K562 (cell line): ENCODE data around the gene CCDC50. TPM values are rescaled to one million over a fixed set of nuclear protein-coding genes. Genes with fewer than 3 reads are reported as not detected.

Experiments
- ATAC-seq: fragments of 200-7000 bp; cut with Tn5 transposase; 3 replicates; pipeline ENCODE4 v1.9.1; 2020; ENCODE audit warnings: moderate library complexity
- BruUV-seq: library from RNA; stranded (reverse); fragments of 400-500 nt; replicated peaks from 2 replicates; lab custom pipeline; 2021; lab: Mats Ljungman, UMichigan
- CTCF ChIA-PET: fragments of 300-600 bp; formaldehyde crosslinking; extraction: SDS; loops from one replicate; lab custom pipeline; 2021; ENCODE audit warnings: low intra/inter-chr PET ratio; lab: Yijun Ruan, JAX
- POLR2A ChIA-PET: fragments of 300-600, 350-650 bp; sonication (Branson Sonifier 250); formaldehyde crosslinking; extraction: SDS; loops from one replicate; lab custom pipeline; 2021; ENCODE audit warnings: antibody characterized with exemption, inconsistent platforms; lab: Yijun Ruan, JAX
- DNase-seq, 4 experiments: peaks; one replicate each; pipeline versions ENCODE4 v3.0.0 to v3.0.0-alpha.2; 2011 to 2018; ENCODE audit warnings: low spot score in 3 of 4, mixed read lengths in 3 of 4; ENCODE audit errors: extremely low read depth in 1 of 4
- FAIRE-seq: peaks from 2 replicates; lab custom pipeline; 2011; peaks lifted over from hg19 to GRCh38; lab: Jason Lieb, UNC
- H2AFZ ChIP-seq: 2 replicates; pipeline ENCODE4 v1.6.0; 2011; ENCODE audit warnings: low read depth, low read length, control low read depth, inconsistent platforms
- H3K27ac ChIP-seq: fragments of 200-600 bp; 3 replicates; pipeline ENCODE4 v1.8.0; 2011; ENCODE audit warnings: low read depth, mild to moderate bottlenecking, control low read depth, inconsistent platforms, low read length, moderate library complexity, mixed read lengths; ENCODE audit errors: extremely low read depth
- H3K27me3 ChIP-seq, 2 experiments: fragments of 300-600 bp in 1 of 2; 2 replicates in 1 of 2; 3 replicates in 1 of 2; pipeline versions ENCODE4 v1.6.0 to v1.8.0; 2011; ENCODE audit warnings: inconsistent platforms in 2 of 2, low read length in 2 of 2, mild to moderate bottlenecking in 1 of 2, mixed read lengths in 1 of 2, moderate library complexity in 1 of 2; ENCODE audit not compliant: control insufficient read depth in 2 of 2, insufficient read depth in 2 of 2
- H3K36me3 ChIP-seq: fragments of 300-600 bp; 3 replicates; pipeline ENCODE4 v1.8.0; 2011; ENCODE audit warnings: mild to moderate bottlenecking, low read length, inconsistent platforms; ENCODE audit not compliant: control insufficient read depth, insufficient read depth
- H3K4me1 ChIP-seq, 2 experiments: fragments of 200-600 bp in 1 of 2; replicated peaks in 1 of 2; 2 replicates in 1 of 2; 3 replicates in 1 of 2; pipeline versions ENCODE4 v1.5.1 to v1.8.0; 2011; ENCODE audit warnings: inconsistent platforms in 2 of 2, low read length in 2 of 2, mild to moderate bottlenecking in 1 of 2, mixed read lengths in 1 of 2, moderate library complexity in 1 of 2; ENCODE audit not compliant: control insufficient read depth in 2 of 2, insufficient read depth in 2 of 2
- H3K4me2 ChIP-seq: 2 replicates; pipeline ENCODE4 v1.6.1; 2011; ENCODE audit warnings: low read length, control low read depth, inconsistent platforms, mixed read lengths; ENCODE audit not compliant: insufficient read depth
- H3K4me3 ChIP-seq: fragments of 200-600 bp; sonication (generic), shearing (Covaris generic); 2 replicates; pipeline ENCODE4 v1.5.1; 2016; ENCODE audit warnings: control low read depth, inconsistent platforms
- H3K79me2 ChIP-seq: fragments of 200-600 bp; 3 replicates; pipeline ENCODE4 v1.8.0; 2011; ENCODE audit warnings: low read length, inconsistent platforms; ENCODE audit not compliant: control insufficient read depth, insufficient read depth
- H3K9ac ChIP-seq, 2 experiments: 2 replicates each; pipeline versions ENCODE4 v1.6.0 to v1.6.1; 2011; ENCODE audit warnings: low read depth in 2 of 2, low read length in 2 of 2, control low read depth in 1 of 2, inconsistent platforms in 1 of 2, mild to moderate bottlenecking in 1 of 2, mixed read lengths in 1 of 2; ENCODE audit not compliant: insufficient read depth in 1 of 2
- H3K9me1 ChIP-seq: one replicate; pipeline ENCODE4 v1.6.0; 2011; ENCODE audit warnings: inconsistent platforms, mild to moderate bottlenecking, low read length, moderate library complexity; ENCODE audit not compliant: control insufficient read depth, insufficient read depth
- H3K9me3 ChIP-seq: replicated peaks from 2 replicates; pipeline ENCODE4 v1.5.1; 2011; ENCODE audit warnings: low read depth, low read length, inconsistent platforms; ENCODE audit not compliant: control insufficient read depth, insufficient read depth
- H4K20me1 ChIP-seq: replicated peaks from 2 replicates; pipeline ENCODE4 v1.6.1; 2011; ENCODE audit warnings: low read length, inconsistent platforms, mixed read lengths; ENCODE audit not compliant: control insufficient read depth, insufficient read depth
- EP300 ChIP-seq: IDR thresholded peaks from 2 replicates; pipeline ENCODE4 v1.6.1; 2012; ENCODE audit warnings: low read length, improper control_type of control experiment
- FIP1L1 ChIP-seq: fragments of 200-400 bp; formaldehyde crosslinking; IDR thresholded peaks from 2 replicates; pipeline ENCODE4 v1.6.1; 2018; ENCODE audit warnings: mild to moderate bottlenecking, low read depth, low read length; ENCODE audit not compliant: poor library complexity, severe bottlenecking
- JUN ChIP-seq, 2 experiments: sonication (generic) in 1 of 2; formaldehyde crosslinking in 1 of 2; IDR thresholded peaks; 2 replicates each; pipeline versions ENCODE4 v1.6.1 to v1.8.0; 2012 to 2022; ENCODE audit warnings: borderline replicate concordance in 2 of 2, mild to moderate bottlenecking in 2 of 2, improper control_type of control experiment in 1 of 2, low read depth in 1 of 2, low read length in 1 of 2, missing genetic modification reagents in 1 of 2
- KLF1 ChIP-seq: fragments of 450-650 bp; IDR thresholded peaks from 2 replicates; pipeline ENCODE4 v1.6.1; 2016; ENCODE audit warnings: missing genetic modification characterization, missing compliant biosample characterization
- PHB ChIP-seq: fragments of 250-450 bp; sonication (Bioruptor Pico); IDR thresholded peaks from 2 replicates; pipeline ENCODE4 v1.5.0; 2021
- PHF21A ChIP-seq: fragments of 450-650 bp; IDR thresholded peaks from 2 replicates; pipeline ENCODE4 v1.6.1; 2017; ENCODE audit warnings: low read depth, borderline replicate concordance
- POLR2B ChIP-seq: fragments of 450-650 bp; IDR thresholded peaks from 2 replicates; pipeline ENCODE4 v1.6.1; 2018; ENCODE audit warnings: low read depth; ENCODE audit not compliant: partially characterized antibody
- ZNF274 ChIP-seq: IDR thresholded peaks from 2 replicates; pipeline ENCODE4 v1.6.1; 2011; ENCODE audit warnings: low read depth, mild to moderate bottlenecking, low read length, moderate library complexity, borderline replicate concordance
- ZNF586 ChIP-seq: fragments of 450-650 bp; formaldehyde crosslinking; conservative IDR thresholded peaks from 2 replicates; pipeline ENCODE4 v1.4.0; 2020; ENCODE audit warnings: mild to moderate bottlenecking, moderate library complexity
- ZNF76 ChIP-seq: fragments of 250-450 bp; sonication (Bioruptor Pico); IDR thresholded peaks from 2 replicates; pipeline ENCODE4 v1.4.0; 2020; ENCODE audit warnings: mild to moderate bottlenecking, moderate library complexity, borderline replicate concordance
- WGBS: fragments of 100-300 bp; shearing (Covaris generic); methylation state at CpG from one replicate; pipeline ENCODE4 v1.1.6; 2016; ENCODE audit warnings: low coverage, mixed read lengths; ENCODE audit not compliant: insufficient coverage; ENCODE audit errors: missing lambda C conversion rate; 5-methylcytosine and 5-hydroxymethylcytosine counted together
- in situ Hi-C: fragments of 300-500 bp; cut with MboI; formaldehyde crosslinking; loops from 4 replicates; pipeline ENCODE4 v1.15.0; 2018; ENCODE audit warnings: inconsistent platforms, mixed read lengths
- intact Hi-C: fragments of 100-400 bp; cut with micrococcal nuclease; formaldehyde crosslinking; loops from 2 replicates; pipeline ENCODE4 v1.14.2; 2022
- polyA plus RNA-seq, 8 experiments: library from polyadenylated mRNA; depleted of rRNA in 4 of 8; stranded (reverse) in 5 of 8; unstranded in 3 of 8; fragments of >200 nt; fragmentation: Nextera tagmentation in 2 of 8; fragmentation: Illumina TruSeq in 1 of 8; extraction: Ambion mirVana in 2 of 8; extraction: Trizol in 1 of 8; gene quantifications; 2 replicates each; pipeline versions ENCODE4 v1.2.1 to v1.2.3, GENCODE V29; 2011 to 2014; ENCODE audit warnings: inconsistent platforms in 1 of 8, missing spikeins in 1 of 8
- total RNA-seq, 7 experiments: library from RNA; depleted of rRNA in 6 of 7; stranded (reverse); fragments of >200 nt in 6 of 7; fragmentation: Illumina TruSeq in 2 of 7; extraction: Trizol in 2 of 7; gene quantifications; 2 replicates each; pipeline versions ENCODE4 v1.2.1 to v1.2.3, GENCODE V29; 2011 to 2021; ENCODE audit warnings: low replicate concordance in 1 of 7
- TF ChIP-seq, protein P1 (sequence below): IDR thresholded peaks from 2 replicates; pipeline ENCODE4 v1.6.1; 2016; ENCODE audit warnings: missing genetic modification characterization, missing compliant biosample characterization

CCDC50 gene
- total and polyA plus RNA-seq, 9 of the 15 experiments (the other 6 are each of a cell fraction or from before 2014, with no cell fraction given), result 8.4 to 63.4 (median 40.4) TPM

DNA sequence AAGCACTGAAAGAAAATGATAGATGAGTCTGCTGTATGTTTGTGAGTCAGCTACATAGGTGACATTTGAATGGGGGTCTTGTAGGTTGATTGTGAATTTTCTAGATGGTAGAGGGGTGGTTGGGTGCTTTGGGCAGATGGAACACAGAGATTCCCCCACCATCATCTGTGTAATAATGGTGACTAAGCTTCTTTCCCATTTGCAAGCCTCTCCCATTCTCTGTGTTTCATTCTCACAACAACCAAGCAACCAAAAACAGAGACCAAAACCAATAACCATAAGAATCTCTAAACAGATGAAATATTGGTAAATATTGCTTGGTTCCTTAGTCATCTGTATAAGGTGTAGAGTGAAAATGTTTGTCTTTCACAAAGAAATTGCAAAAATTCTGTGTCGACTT is 18.9 kb downstream of the CCDC50 start:
- Histone ChIP-seq H3K36me3 (no peaks in the 10 kb centered on the region), H3K4me3 (no peak overlapping the region), H3K9me1 (no peaks in the 10 kb centered on the region), H3K9ac (no peak overlapping the region), H3K9me3 (no peaks in the 10 kb centered on the region), H3K79me2 (peaks cover 34% of the 10 kb centered on the region), H3K27ac (no peak overlapping the region), H4K20me1 (peaks cover 10% of the 10 kb centered on the region), H2AFZ (no peak overlapping the region), H3K27me3 (no peaks in the 10 kb centered on the region), H3K4me2 (no peak overlapping the region), H3K4me1 (no peaks in the 10 kb centered on the region; a peak in 1 of 5 replicates)
- POLR2A ChIA-PET, result no interaction called here
- ATAC-seq, result no peak
- no CpG with 5 or more reads among the region's 1 CpG for WGBS
- no peak for DNase-seq
- FAIRE-seq, result no peak
- TF ChIP-seq ZNF586 (CRISPR knock-in tag), result no peak
- no peak for TF ChIP-seq FIP1L1
- TF ChIP-seq ZNF274, result no peak
- TF ChIP-seq KLF1, result no peak
- TF ChIP-seq JUN (IDR thresholded peaks at IDR 0.05; ENCODE audit: borderline replicate concordance, low read depth, low read length), result no peak
- no peak for TF ChIP-seq JUN (CRISPR knock-in tag; IDR thresholded peaks at IDR 0.05; ENCODE audit: borderline replicate concordance)
- no peak for TF ChIP-seq PHB (CRISPR knock-in tag)
- no peak for TF ChIP-seq EP300
- no peak for TF ChIP-seq PHF21A
- TF ChIP-seq, protein P1, sequence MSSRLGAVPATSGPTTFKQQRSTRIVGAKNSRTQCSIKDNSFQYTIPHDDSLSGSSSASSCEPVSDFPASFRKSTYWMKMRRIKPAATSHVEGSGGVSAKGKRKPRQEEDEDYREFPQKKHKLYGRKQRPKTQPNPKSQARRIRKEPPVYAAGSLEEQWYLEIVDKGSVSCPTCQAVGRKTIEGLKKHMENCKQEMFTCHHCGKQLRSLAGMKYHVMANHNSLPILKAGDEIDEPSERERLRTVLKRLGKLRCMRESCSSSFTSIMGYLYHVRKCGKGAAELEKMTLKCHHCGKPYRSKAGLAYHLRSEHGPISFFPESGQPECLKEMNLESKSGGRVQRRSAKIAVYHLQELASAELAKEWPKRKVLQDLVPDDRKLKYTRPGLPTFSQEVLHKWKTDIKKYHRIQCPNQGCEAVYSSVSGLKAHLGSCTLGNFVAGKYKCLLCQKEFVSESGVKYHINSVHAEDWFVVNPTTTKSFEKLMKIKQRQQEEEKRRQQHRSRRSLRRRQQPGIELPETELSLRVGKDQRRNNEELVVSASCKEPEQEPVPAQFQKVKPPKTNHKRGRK (tag), result no peak
- TF ChIP-seq POLR2B, result no peak
- no peak for TF ChIP-seq ZNF76 (CRISPR knock-in tag)
- intact Hi-C loops, result no loop called here
- in situ Hi-C loops, result no loop called here
- CTCF ChIA-PET, result no interaction called here
- BruUV-seq, result no TSS peak
